Choroid plexus epithelial cell (primary cell): Measurements from ENCODE around the gene SPPL3.

Experiments used
- DNase-seq: peaks from one replicate; pipeline ENCODE4 v3.0.0-alpha.2; 2010; ENCODE audit warnings: low read depth
- H3K4me3 ChIP-seq: 2 replicates; pipeline ENCODE4 v1.5.1; 2011; ENCODE audit warnings: low read depth, mild to moderate bottlenecking, control low read depth, low read length, moderate library complexity
- TF ChIP-seq, protein P1 (sequence below): conservative IDR thresholded peaks from 2 replicates; pipeline ENCODE4 v1.5.1; 2011; ENCODE audit warnings: low read depth, mild to moderate bottlenecking, control low read depth, inconsistent platforms, low read length, moderate library complexity

Gene SPPL3

GRCh38 chr12:120760349-120761254 is 143.6 kb downstream of the SPPL3 start:
- TF ChIP-seq, protein P1, sequence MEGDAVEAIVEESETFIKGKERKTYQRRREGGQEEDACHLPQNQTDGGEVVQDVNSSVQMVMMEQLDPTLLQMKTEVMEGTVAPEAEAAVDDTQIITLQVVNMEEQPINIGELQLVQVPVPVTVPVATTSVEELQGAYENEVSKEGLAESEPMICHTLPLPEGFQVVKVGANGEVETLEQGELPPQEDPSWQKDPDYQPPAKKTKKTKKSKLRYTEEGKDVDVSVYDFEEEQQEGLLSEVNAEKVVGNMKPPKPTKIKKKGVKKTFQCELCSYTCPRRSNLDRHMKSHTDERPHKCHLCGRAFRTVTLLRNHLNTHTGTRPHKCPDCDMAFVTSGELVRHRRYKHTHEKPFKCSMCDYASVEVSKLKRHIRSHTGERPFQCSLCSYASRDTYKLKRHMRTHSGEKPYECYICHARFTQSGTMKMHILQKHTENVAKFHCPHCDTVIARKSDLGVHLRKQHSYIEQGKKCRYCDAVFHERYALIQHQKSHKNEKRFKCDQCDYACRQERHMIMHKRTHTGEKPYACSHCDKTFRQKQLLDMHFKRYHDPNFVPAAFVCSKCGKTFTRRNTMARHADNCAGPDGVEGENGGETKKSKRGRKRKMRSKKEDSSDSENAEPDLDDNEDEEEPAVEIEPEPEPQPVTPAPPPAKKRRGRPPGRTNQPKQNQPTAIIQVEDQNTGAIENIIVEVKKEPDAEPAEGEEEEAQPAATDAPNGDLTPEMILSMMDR: no peak
- H3K4me3 ChIP-seq: no peak overlapping the region
- DNase-seq: no peak

DNA sequence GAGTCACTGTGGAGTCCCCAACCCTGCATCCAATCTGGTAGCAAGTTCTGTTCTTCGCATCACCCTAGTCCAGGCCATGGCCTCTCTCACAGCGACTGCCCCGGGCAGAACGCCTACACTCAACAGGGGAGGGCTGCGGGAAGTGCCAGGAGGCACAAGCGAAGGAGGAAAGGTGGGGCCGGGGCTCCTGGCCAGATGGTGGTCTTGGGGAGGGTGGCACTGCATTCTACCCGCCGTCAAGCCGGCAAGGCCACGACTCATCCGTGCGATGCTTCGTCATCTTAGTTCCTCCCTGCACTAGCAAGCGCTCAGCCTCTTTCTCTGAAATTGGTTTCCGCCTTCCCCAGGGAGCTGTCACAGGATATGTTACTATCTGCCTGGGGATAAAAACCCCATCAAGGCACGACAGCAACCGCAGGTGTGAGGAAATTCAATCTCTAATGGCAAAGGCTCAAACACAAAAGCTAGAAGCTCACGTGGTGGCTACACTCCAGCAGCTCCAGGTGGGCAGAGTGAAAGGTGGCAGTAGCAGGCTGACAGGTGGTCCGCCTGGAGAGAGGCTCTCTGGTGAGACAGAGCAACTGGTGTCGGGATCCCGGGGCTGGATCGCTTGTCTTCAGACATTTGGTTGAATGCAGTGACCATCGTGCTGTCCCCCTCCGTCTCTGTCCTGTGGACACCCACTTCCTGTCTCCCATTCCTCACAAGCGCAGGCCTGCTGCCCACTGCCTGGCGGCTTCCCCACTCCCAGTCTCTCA is 144.4 kb downstream of the SPPL3 start:
- DNase-seq: no peak
- no peak overlapping the region for H3K4me3 ChIP-seq
- TF ChIP-seq, protein P1: no peak

GRCh38 chr12:120758798-120759590 is 145.2 kb downstream of the SPPL3 start:
- TF ChIP-seq, protein P1: no peak

GRCh38 chr12:120757949-120758348 is 146.2 kb downstream of the SPPL3 start:
- TF ChIP-seq, protein P1: no peak
- no peak for DNase-seq
- no peak overlapping the region for H3K4me3 ChIP-seq

More at GRCh38 chr12:120758798-120759590, 145.2 kb downstream of the SPPL3 start:
- no peak for DNase-seq
- H3K4me3 ChIP-seq: no peak overlapping the region

DNA sequence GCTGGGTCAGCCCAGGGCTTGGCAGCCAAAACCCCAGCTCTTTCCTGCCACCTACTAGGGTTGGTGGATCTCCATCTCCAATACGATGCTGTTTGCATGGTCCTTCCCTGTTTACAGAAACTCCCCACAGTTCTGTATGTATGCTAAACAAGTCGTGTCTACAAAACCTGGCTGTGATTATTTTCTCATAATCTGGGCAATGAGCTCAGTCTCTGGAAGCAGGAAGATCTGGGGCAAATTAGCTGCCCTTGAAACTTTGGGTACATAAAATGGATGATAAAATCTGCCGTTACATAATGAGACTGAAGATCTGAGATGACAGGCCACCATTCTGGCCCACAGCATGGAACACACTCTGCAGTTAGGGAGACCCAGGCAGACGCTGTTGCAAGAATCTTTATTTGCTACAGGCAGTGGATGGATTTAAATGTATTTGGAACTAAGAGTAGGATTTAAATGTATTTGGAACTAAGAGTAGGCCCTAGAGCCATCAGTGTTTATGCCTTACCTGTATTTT is 146.9 kb downstream of the SPPL3 start:
- no peak for DNase-seq
- H3K4me3 ChIP-seq: no peak overlapping the region
- TF ChIP-seq, protein P1: no peak

GRCh38 chr12:120755269-120755668 is 148.9 kb downstream of the SPPL3 start:
- H3K4me3 ChIP-seq: no peak overlapping the region
- TF ChIP-seq, protein P1: no peak
- no peak for DNase-seq
